Bronchial epithelial cell (primary cell): Measurements from ENCODE around the gene SAXO1. TPM values are rescaled to one million over a fixed set of nuclear protein-coding genes. Genes with fewer than 3 reads are reported as not detected.

Experiments
- DNase-seq: peaks from one replicate; pipeline ENCODE4 v3.0.0-alpha.2; 2010; ENCODE audit warnings: low read depth
- FAIRE-seq: peaks from 2 replicates; lab custom pipeline; 2011; peaks lifted over from hg19 to GRCh38; lab: Jason Lieb, UNC
- H3K27me3 ChIP-seq: 2 replicates; pipeline ENCODE4 v1.5.1; 2011; ENCODE audit warnings: low read length; ENCODE audit not compliant: control insufficient read depth, insufficient read depth
- H3K36me3 ChIP-seq: 2 replicates; pipeline ENCODE4 v1.5.1; 2011; ENCODE audit warnings: low read length; ENCODE audit not compliant: control insufficient read depth, insufficient read depth
- H3K4me3 ChIP-seq: 2 replicates; pipeline ENCODE4 v1.5.1; 2011; ENCODE audit warnings: mild to moderate bottlenecking, low read depth, low read length, control low read depth
- CTCF ChIP-seq: IDR thresholded peaks from 2 replicates; pipeline ENCODE4 v1.5.1; 2011; ENCODE audit warnings: mild to moderate bottlenecking, moderate library complexity, low read length, control low read depth, inconsistent platforms; ENCODE audit not compliant: insufficient read depth, severe bottlenecking
- total RNA-seq: library from RNA; depleted of rRNA; stranded (reverse); fragments of >200 nt; gene quantifications from 2 replicates; pipeline ENCODE4 v1.2.1, GENCODE V29; 2014

Gene SAXO1
- total RNA-seq, 1 donor from 2014 or later: not detected

- Histone ChIP-seq H3K36me3 (no peaks in the 10 kb centered on the region), H3K4me3 (no peak overlapping the region), H3K27me3 (no peaks in the 10 kb centered on the region)
- no peak for TF ChIP-seq CTCF
- no peak for DNase-seq
- FAIRE-seq: no peak
Observed at GRCh38 chr9:18911714-18912342, 121.2 kb downstream of the SAXO1 start.

GRCh38 chr9:18910916-18911315 lies 122.1 kb downstream of the SAXO1 start:
- no peak for TF ChIP-seq CTCF
- DNase-seq (no peak), FAIRE-seq (no peak)
- no peak overlapping the region for H3K4me3 ChIP-seq
- H3K36me3 ChIP-seq: no peaks in the 10 kb centered on the region
- no peaks in the 10 kb centered on the region for H3K27me3 ChIP-seq

GRCh38 chr9:18910435-18910834 lies 122.6 kb downstream of the SAXO1 start:
- DNase-seq: no peak
- Histone ChIP-seq H3K36me3 (no peaks in the 10 kb centered on the region), H3K4me3 (no peak overlapping the region), H3K27me3 (no peaks in the 10 kb centered on the region)
- FAIRE-seq: no peak
- no peak for TF ChIP-seq CTCF

GRCh38 chr9:18909140-18910018 lies 123.6 kb downstream of the SAXO1 start:
- FAIRE-seq (no peak), DNase-seq (no peak)
- Histone ChIP-seq H3K36me3 (no peaks in the 10 kb centered on the region), H3K27me3 (no peaks in the 10 kb centered on the region), H3K4me3 (no peak overlapping the region)
- no peak for TF ChIP-seq CTCF

- no peak overlapping the region for H3K4me3 ChIP-seq
- H3K36me3 ChIP-seq: no peaks in the 10 kb centered on the region
- no peak for FAIRE-seq
- no peaks in the 10 kb centered on the region for H3K27me3 ChIP-seq
- TF ChIP-seq CTCF: no peak
- DNase-seq: no peak
Observed at GRCh38 chr9:18907927-18908625, 124.9 kb downstream of the SAXO1 start.
